Measurements from ENCODE around the gene PTGER3. TPM values are rescaled to one million over a fixed set of nuclear protein-coding genes. Genes with fewer than 3 reads are reported as not detected.

The PTGER3 gene
- total and polyA plus RNA-seq, 4 donors = 0.04 to 1.6 (median 0.26) TPM

DNA sequence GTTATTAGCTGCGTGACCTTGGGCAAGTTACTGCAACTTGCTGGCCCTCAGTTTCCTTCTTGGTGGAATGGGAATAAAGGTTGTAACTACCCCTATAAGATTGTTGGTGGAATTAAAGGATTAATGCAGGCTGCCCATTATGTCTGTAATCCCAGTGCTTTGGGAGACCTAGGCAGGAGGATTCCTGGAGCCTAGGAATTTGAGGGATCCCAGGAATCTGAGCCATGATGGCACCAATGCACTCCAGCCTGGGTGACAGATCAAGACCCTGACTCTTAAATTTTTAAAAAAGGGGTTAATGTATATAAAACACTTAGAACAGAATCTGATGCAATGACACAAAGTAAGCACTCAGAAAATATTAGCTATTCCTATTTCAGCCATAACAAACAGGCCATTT lies 67.3 kb downstream of the PTGER3 start:
- no peaks in the 10 kb centered on the region for H3K27me3 ChIP-seq (ENCODE audit: control insufficient read depth in 4 of 4, insufficient read depth in 4 of 4, low read length in 3 of 4)
- H3K27ac ChIP-seq (ENCODE audit: low read depth in 1 of 2, low read length in 2 of 2) = no peak overlapping the region
- H3K9me3 ChIP-seq (ENCODE audit: control insufficient read depth in 4 of 4, low read length in 3 of 4) = no peaks in the 10 kb centered on the region
- 69% methylated on average over 1 of the region's 1 CpG for WGBS
- H3K4me3 ChIP-seq (ENCODE audit: low read depth in 1 of 3, low read length in 3 of 3) = no peak overlapping the region
- TF ChIP-seq RAD21 (IDR thresholded peaks at IDR 0.05) = no peak
- TF ChIP-seq HNF4A (conservative IDR thresholded peaks at IDR 0.05) = no peak
- no peak for TF ChIP-seq RXRA (IDR thresholded peaks at IDR 0.05)
- TF ChIP-seq, protein P1, sequence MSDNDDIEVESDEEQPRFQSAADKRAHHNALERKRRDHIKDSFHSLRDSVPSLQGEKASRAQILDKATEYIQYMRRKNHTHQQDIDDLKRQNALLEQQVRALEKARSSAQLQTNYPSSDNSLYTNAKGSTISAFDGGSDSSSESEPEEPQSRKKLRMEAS (IDR thresholded peaks at IDR 0.05) = no peak
- H3K36me3 ChIP-seq (ENCODE audit: control insufficient read depth in 4 of 4, insufficient read depth in 3 of 4, low read depth in 1 of 4, low read length in 3 of 4) = no peaks in the 10 kb centered on the region
- peaks cover 0 to 2% (median 0%) of the 10 kb centered on the region in 4 donors for H3K4me1 ChIP-seq (ENCODE audit: control insufficient read depth in 4 of 4, insufficient read depth in 4 of 4, low read length in 3 of 4)
- DNase-seq (ENCODE audit: low spot score) = no peak
- H3K9ac ChIP-seq (ENCODE audit: low read depth in 1 of 2, low read length in 2 of 2) = no peak overlapping the region

DNA sequence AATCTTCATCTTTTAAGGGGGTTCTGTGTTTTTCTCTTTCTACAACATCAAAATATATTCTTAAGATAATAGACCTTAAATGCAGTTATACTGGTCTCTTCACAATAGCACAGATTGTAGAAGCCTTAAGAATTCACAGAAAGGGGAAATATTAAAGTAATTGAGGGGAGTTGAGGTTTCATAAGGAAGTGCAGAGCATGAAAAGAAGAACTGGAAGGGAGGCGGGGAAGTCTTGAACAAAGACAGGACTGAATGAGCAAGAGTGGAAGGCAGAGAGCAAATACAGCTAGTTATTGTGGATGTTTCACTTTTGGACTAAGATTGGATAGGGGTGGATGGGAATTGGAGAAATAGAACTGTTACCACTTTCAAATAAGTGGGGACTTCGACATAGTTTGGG lies 67.7 kb downstream of the PTGER3 start:
- H3K9me3 ChIP-seq (ENCODE audit: control insufficient read depth in 4 of 4, low read length in 3 of 4) = no peaks in the 10 kb centered on the region
- H3K4me1 ChIP-seq (ENCODE audit: control insufficient read depth in 4 of 4, insufficient read depth in 4 of 4, low read length in 3 of 4) = peaks cover 0 to 2% (median 0%) of the 10 kb centered on the region in 4 donors
- H3K27me3 ChIP-seq (ENCODE audit: control insufficient read depth in 4 of 4, insufficient read depth in 4 of 4, low read length in 3 of 4) = no peaks in the 10 kb centered on the region
- no peak overlapping the region for H3K9ac ChIP-seq (ENCODE audit: low read depth in 1 of 2, low read length in 2 of 2)
- WGBS = 66% methylated on average over 2 of the region's 2 CpGs
- no peaks in the 10 kb centered on the region for H3K36me3 ChIP-seq (ENCODE audit: control insufficient read depth in 4 of 4, insufficient read depth in 3 of 4, low read depth in 1 of 4, low read length in 3 of 4)
- H3K4me3 ChIP-seq (ENCODE audit: low read depth in 1 of 3, low read length in 3 of 3) = no peak overlapping the region
- TF ChIP-seq SP1 (IDR thresholded peaks at IDR 0.05) (no peak), NR2F2 (IDR thresholded peaks at IDR 0.05) (no peak), ZBTB33 (IDR thresholded peaks at IDR 0.05) (no peak), TAF1 (conservative IDR thresholded peaks at IDR 0.05) (no peak), HNF4A (conservative IDR thresholded peaks at IDR 0.05) (no peak), HNF4G (IDR thresholded peaks at IDR 0.05) (no peak), FOXA2 (IDR thresholded peaks at IDR 0.05) (no peak), RXRA (IDR thresholded peaks at IDR 0.05) (no peak), ATF3 (IDR thresholded peaks at IDR 0.05) (no peak), GABPA (IDR thresholded peaks at IDR 0.05 in 1 of 2, conservative IDR thresholded peaks at IDR 0.05 in 1 of 2) (no peak), JUND (IDR thresholded peaks at IDR 0.05) (no peak)
- H3K27ac ChIP-seq (ENCODE audit: low read depth in 1 of 2, low read length in 2 of 2) = no peak overlapping the region
- no peak for DNase-seq (ENCODE audit: low spot score)

- no peak overlapping the region for H3K27ac ChIP-seq (ENCODE audit: low read depth in 1 of 2, low read length in 2 of 2)
- H3K4me1 ChIP-seq (ENCODE audit: control insufficient read depth in 4 of 4, insufficient read depth in 4 of 4, low read length in 3 of 4) = peaks cover 0 to 2% (median 0%) of the 10 kb centered on the region in 4 donors
- no peaks in the 10 kb centered on the region for H3K9me3 ChIP-seq (ENCODE audit: control insufficient read depth in 4 of 4, low read length in 3 of 4)
- no peaks in the 10 kb centered on the region for H3K36me3 ChIP-seq (ENCODE audit: control insufficient read depth in 4 of 4, insufficient read depth in 3 of 4, low read depth in 1 of 4, low read length in 3 of 4)
- no peak for DNase-seq (ENCODE audit: low spot score)
- 27% methylated on average over 4 of the region's 4 CpGs for WGBS
- TF ChIP-seq FOXA2 (IDR thresholded peaks at IDR 0.05) (no peak), SP1 (IDR thresholded peaks at IDR 0.05) (no peak), TAF1 (conservative IDR thresholded peaks at IDR 0.05) (no peak), JUND (IDR thresholded peaks at IDR 0.05) (no peak), FOXA1 (IDR thresholded peaks at IDR 0.05) (no peak), YY1 (IDR thresholded peaks at IDR 0.05) (no peak), RXRA (IDR thresholded peaks at IDR 0.05) (no peak), ZBTB33 (IDR thresholded peaks at IDR 0.05) (no peak), EGR1 (IDR thresholded peaks at IDR 0.05; ENCODE audit: low read depth in 2 of 2) (no peak), GABPA (IDR thresholded peaks at IDR 0.05 in 1 of 2, conservative IDR thresholded peaks at IDR 0.05 in 1 of 2) (no peak)
- TF ChIP-seq, protein P2, sequence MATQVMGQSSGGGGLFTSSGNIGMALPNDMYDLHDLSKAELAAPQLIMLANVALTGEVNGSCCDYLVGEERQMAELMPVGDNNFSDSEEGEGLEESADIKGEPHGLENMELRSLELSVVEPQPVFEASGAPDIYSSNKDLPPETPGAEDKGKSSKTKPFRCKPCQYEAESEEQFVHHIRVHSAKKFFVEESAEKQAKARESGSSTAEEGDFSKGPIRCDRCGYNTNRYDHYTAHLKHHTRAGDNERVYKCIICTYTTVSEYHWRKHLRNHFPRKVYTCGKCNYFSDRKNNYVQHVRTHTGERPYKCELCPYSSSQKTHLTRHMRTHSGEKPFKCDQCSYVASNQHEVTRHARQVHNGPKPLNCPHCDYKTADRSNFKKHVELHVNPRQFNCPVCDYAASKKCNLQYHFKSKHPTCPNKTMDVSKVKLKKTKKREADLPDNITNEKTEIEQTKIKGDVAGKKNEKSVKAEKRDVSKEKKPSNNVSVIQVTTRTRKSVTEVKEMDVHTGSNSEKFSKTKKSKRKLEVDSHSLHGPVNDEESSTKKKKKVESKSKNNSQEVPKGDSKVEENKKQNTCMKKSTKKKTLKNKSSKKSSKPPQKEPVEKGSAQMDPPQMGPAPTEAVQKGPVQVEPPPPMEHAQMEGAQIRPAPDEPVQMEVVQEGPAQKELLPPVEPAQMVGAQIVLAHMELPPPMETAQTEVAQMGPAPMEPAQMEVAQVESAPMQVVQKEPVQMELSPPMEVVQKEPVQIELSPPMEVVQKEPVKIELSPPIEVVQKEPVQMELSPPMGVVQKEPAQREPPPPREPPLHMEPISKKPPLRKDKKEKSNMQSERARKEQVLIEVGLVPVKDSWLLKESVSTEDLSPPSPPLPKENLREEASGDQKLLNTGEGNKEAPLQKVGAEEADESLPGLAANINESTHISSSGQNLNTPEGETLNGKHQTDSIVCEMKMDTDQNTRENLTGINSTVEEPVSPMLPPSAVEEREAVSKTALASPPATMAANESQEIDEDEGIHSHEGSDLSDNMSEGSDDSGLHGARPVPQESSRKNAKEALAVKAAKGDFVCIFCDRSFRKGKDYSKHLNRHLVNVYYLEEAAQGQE (IDR thresholded peaks at IDR 0.05) = no peak
- TF ChIP-seq, protein P1 (IDR thresholded peaks at IDR 0.05) = no peak
- no peaks in the 10 kb centered on the region for H3K27me3 ChIP-seq (ENCODE audit: control insufficient read depth in 4 of 4, insufficient read depth in 4 of 4, low read length in 3 of 4)
- no peak overlapping the region for H3K4me3 ChIP-seq (ENCODE audit: low read depth in 1 of 3, low read length in 3 of 3)
- no peak overlapping the region for H3K9ac ChIP-seq (ENCODE audit: low read depth in 1 of 2, low read length in 2 of 2)
Observed at GRCh38 chr1:70979313-70979712, 68.3 kb downstream of the PTGER3 start.

Measured in liver (tissue), 9 donors.